Left forelimb (tissue), 1 donor: ENCODE data around the gene CALHM3.
"Not testable (repeated sequence)": the region's sequence is repeated elsewhere in the genome, so short reads cannot be mapped to it uniquely, and the experiment has no call there.

Source experiments
- DNase-seq: peaks from one replicate; pipeline ENCODE4 v3.0.0-alpha.2; 2018; ENCODE audit warnings: low spot score

Gene CALHM3

GRCh38 chr10:103479135-103479534 lies at the start of gene CALHM3:
Gene CALHM3, minus strand, starts transcription at chr10:103479240. Its CDS starts 208 bp downstream, at chr10:103479032.
- no peak for DNase-seq

GRCh38 chr10:103528549-103528948 lies 49.5 kb upstream of the CALHM3 start:
- no peak for DNase-seq

GRCh38 chr10:103527476-103527875 lies 48.4 kb upstream of the CALHM3 start:
- DNase-seq, result not testable (repeated sequence)

- DNase-seq, result no peak
Observed at GRCh38 chr10:103525901-103526300, 46.9 kb upstream of the CALHM3 start.

- DNase-seq, result no peak
Observed at GRCh38 chr10:103523683-103524082, 44.6 kb upstream of the CALHM3 start.

GRCh38 chr10:103522006-103522405 lies 43.0 kb upstream of the CALHM3 start:
- not testable (repeated sequence) for DNase-seq

- DNase-seq, result no peak
Observed at GRCh38 chr10:103519798-103520197, 40.8 kb upstream of the CALHM3 start.

GRCh38 chr10:103517234-103518085 lies 38.4 kb upstream of the CALHM3 start:
- DNase-seq, result no peak

GRCh38 chr10:103514244-103514643 lies 35.2 kb upstream of the CALHM3 start:
- DNase-seq, result no peak

GRCh38 chr10:103513380-103514060 lies 34.5 kb upstream of the CALHM3 start:
- no peak for DNase-seq

- DNase-seq, result no peak
Observed at GRCh38 chr10:103512591-103513379, 33.7 kb upstream of the CALHM3 start.

- no peak for DNase-seq
Observed at GRCh38 chr10:103512166-103512565, 33.1 kb upstream of the CALHM3 start.

- DNase-seq, result no peak
Observed at GRCh38 chr10:103510791-103511752, 32.0 kb upstream of the CALHM3 start.

- DNase-seq, result no peak
Observed at GRCh38 chr10:103510046-103510685, 31.1 kb upstream of the CALHM3 start.

GRCh38 chr10:103507235-103508191 lies 28.5 kb upstream of the CALHM3 start:
- no peak for DNase-seq

- no peak for DNase-seq
Observed at GRCh38 chr10:103506061-103506460, 27.0 kb upstream of the CALHM3 start.

GRCh38 chr10:103504181-103504783 lies 25.2 kb upstream of the CALHM3 start:
- DNase-seq, result no peak

GRCh38 chr10:103503777-103504176 lies 24.7 kb upstream of the CALHM3 start:
- DNase-seq, result not testable (repeated sequence)
